ENCODE results near the gene ABCF1. TPM values are rescaled to one million over a fixed set of nuclear protein-coding genes. Genes with fewer than 3 reads are reported as not detected.

The ABCF1 gene
- total and polyA plus RNA-seq, 9 of the 15 experiments (the other 6 are each of a cell fraction or from before 2014, with no cell fraction given): 41.6 to 193 (median 102) TPM

GRCh38 chr6:30614044-30614842 is 43.0 kb downstream of the ABCF1 start (continued):
- no peak for TF ChIP-seq NEUROD1 (IDR thresholded peaks at IDR 0.05; ENCODE audit: borderline replicate concordance, low read depth, low read length, partially characterized antibody)
- no peak for TF ChIP-seq HMGN3 (IDR thresholded peaks at IDR 0.05; ENCODE audit: borderline replicate concordance, extremely low read depth, insufficient read length, low read depth, low read length)
- TF ChIP-seq ZNF239 (CRISPR knock-in tag; IDR thresholded peaks at IDR 0.05): no peak
- TF ChIP-seq POLR2H (tag; IDR thresholded peaks at IDR 0.05; ENCODE audit: low read depth): no peak
- no peak for TF ChIP-seq CREB1 (IDR thresholded peaks at IDR 0.05)
- TF ChIP-seq CREB1 (CRISPR knock-in tag; IDR thresholded peaks at IDR 0.05): no peak
- no peak for TF ChIP-seq ZNF282 (CRISPR knock-in tag; IDR thresholded peaks at IDR 0.05)
- no peak for TF ChIP-seq PKNOX1 (IDR thresholded peaks at IDR 0.05)
- TF ChIP-seq NFYB (IDR thresholded peaks at IDR 0.05; ENCODE audit: extremely low read depth, insufficient read length): no peak
- TF ChIP-seq CBFB (CRISPR knock-in tag; IDR thresholded peaks at IDR 0.05): no peak
- TF ChIP-seq, protein P1, sequence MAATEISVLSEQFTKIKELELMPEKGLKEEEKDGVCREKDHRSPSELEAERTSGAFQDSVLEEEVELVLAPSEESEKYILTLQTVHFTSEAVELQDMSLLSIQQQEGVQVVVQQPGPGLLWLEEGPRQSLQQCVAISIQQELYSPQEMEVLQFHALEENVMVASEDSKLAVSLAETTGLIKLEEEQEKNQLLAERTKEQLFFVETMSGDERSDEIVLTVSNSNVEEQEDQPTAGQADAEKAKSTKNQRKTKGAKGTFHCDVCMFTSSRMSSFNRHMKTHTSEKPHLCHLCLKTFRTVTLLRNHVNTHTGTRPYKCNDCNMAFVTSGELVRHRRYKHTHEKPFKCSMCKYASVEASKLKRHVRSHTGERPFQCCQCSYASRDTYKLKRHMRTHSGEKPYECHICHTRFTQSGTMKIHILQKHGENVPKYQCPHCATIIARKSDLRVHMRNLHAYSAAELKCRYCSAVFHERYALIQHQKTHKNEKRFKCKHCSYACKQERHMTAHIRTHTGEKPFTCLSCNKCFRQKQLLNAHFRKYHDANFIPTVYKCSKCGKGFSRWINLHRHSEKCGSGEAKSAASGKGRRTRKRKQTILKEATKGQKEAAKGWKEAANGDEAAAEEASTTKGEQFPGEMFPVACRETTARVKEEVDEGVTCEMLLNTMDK (IDR thresholded peaks at IDR 0.05; ENCODE audit: borderline replicate concordance, insufficient read depth, low read depth, low read length, poor library complexity, severe bottlenecking): no peak
- TF ChIP-seq ZNF507 (tag; conservative IDR thresholded peaks at IDR 0.05): no peak
- no peak for TF ChIP-seq FOXA3 (CRISPR knock-in tag; conservative IDR thresholded peaks at IDR 0.05 in 1 of 2, IDR thresholded peaks at IDR 0.05 in 1 of 2)
- TF ChIP-seq, protein P2, sequence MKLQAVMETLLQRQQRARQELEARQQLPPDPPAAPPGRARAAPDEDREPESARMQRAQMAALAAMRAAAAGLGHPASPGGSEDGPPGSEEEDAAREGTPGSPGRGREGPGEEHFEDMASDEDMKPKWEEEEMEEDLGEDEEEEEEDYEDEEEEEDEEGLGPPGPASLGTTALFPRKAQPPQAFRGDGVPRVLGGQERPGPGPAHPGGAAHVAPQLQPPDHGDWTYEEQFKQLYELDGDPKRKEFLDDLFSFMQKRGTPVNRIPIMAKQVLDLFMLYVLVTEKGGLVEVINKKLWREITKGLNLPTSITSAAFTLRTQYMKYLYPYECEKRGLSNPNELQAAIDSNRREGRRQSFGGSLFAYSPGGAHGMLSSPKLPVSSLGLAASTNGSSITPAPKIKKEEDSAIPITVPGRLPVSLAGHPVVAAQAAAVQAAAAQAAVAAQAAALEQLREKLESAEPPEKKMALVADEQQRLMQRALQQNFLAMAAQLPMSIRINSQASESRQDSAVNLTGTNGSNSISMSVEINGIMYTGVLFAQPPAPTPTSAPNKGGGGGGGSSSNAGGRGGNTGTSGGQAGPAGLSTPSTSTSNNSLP (IDR thresholded peaks at IDR 0.05; ENCODE audit: borderline replicate concordance, low read depth, low read length): no peak
- no peak for TF ChIP-seq ZNF778 (CRISPR knock-in tag; IDR thresholded peaks at IDR 0.05)
- peak; percentile 82 for TF ChIP-seq OTX1 (CRISPR knock-in tag; IDR thresholded peaks at IDR 0.05)
- no peak for TF ChIP-seq XRCC3 (IDR thresholded peaks at IDR 0.05)
- TF ChIP-seq PBX2 (CRISPR knock-in tag; IDR thresholded peaks at IDR 0.05; ENCODE audit: low read depth): no peak
- TF ChIP-seq PBX2 (tag; conservative IDR thresholded peaks at IDR 0.05; ENCODE audit: low read depth): no peak
- TF ChIP-seq RFX5 (IDR thresholded peaks at IDR 0.05; ENCODE audit: low read depth, low read length): no peak
- no peak for TF ChIP-seq MECOM (CRISPR knock-in tag; IDR thresholded peaks at IDR 0.05)

Measured in K562 (cell line).